ENCODE data around the gene STK36.

STK36 gene, protein sequence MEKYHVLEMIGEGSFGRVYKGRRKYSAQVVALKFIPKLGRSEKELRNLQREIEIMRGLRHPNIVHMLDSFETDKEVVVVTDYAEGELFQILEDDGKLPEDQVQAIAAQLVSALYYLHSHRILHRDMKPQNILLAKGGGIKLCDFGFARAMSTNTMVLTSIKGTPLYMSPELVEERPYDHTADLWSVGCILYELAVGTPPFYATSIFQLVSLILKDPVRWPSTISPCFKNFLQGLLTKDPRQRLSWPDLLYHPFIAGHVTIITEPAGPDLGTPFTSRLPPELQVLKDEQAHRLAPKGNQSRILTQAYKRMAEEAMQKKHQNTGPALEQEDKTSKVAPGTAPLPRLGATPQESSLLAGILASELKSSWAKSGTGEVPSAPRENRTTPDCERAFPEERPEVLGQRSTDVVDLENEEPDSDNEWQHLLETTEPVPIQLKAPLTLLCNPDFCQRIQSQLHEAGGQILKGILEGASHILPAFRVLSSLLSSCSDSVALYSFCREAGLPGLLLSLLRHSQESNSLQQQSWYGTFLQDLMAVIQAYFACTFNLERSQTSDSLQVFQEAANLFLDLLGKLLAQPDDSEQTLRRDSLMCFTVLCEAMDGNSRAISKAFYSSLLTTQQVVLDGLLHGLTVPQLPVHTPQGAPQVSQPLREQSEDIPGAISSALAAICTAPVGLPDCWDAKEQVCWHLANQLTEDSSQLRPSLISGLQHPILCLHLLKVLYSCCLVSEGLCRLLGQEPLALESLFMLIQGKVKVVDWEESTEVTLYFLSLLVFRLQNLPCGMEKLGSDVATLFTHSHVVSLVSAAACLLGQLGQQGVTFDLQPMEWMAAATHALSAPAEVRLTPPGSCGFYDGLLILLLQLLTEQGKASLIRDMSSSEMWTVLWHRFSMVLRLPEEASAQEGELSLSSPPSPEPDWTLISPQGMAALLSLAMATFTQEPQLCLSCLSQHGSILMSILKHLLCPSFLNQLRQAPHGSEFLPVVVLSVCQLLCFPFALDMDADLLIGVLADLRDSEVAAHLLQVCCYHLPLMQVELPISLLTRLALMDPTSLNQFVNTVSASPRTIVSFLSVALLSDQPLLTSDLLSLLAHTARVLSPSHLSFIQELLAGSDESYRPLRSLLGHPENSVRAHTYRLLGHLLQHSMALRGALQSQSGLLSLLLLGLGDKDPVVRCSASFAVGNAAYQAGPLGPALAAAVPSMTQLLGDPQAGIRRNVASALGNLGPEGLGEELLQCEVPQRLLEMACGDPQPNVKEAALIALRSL (N-terminal part only)

DNA sequence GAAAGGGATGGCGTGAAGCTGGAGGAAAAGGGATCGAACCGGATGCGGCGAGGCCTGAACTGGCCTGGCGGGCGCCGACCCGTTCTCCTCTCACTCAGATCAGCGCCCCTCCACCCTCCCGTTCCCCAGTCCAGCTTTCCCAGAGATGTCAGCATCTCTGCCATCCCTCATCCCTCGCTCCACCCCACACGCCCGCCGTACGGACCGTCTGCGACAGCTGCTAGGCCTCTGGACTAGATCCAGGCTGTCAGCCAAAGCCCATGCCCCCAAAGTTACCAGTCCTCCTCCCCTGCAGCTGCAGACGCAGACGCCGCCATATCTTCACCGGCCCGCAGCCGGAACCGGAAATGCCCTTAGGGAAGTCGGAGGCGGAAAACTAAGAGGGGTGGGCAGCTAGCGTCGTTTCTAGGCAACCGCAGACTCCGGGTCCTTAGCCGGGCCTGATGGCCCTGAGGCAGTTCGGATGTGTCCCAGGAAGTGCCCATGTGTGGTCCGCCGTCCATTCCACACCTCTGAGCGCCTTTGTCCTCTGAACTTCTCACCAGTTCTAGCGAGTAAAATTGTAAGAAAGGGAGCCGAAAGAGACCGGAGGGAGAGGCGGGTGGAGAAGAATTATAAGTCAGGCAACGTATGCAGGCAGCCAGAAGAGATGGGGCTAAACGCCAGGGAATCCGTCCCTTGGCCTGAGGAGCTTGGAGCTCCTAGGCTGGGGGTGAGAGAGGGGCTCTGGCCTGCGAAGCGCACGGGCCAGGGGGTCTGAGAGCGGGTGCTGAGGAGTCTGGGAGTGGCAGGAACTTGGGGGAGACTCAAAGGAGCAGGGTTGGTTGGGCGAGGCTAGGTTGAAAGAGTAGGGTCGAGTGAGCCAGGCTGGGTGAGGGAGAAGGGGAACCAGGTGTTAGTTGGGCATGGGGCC is at the start of gene STK36, which contains the start of gene RNF25:
STK36 (plus strand) TSS at position 433 of the 913 bp plus-strand sequence. CDS start 744 bp downstream, outside the sequence.
RNF25 (minus strand) TSS at position 349 of the 913 bp plus-strand sequence; CDS start at position 317, 32 bp downstream.
- peak; percentile 92 for DNase-seq

DNA sequence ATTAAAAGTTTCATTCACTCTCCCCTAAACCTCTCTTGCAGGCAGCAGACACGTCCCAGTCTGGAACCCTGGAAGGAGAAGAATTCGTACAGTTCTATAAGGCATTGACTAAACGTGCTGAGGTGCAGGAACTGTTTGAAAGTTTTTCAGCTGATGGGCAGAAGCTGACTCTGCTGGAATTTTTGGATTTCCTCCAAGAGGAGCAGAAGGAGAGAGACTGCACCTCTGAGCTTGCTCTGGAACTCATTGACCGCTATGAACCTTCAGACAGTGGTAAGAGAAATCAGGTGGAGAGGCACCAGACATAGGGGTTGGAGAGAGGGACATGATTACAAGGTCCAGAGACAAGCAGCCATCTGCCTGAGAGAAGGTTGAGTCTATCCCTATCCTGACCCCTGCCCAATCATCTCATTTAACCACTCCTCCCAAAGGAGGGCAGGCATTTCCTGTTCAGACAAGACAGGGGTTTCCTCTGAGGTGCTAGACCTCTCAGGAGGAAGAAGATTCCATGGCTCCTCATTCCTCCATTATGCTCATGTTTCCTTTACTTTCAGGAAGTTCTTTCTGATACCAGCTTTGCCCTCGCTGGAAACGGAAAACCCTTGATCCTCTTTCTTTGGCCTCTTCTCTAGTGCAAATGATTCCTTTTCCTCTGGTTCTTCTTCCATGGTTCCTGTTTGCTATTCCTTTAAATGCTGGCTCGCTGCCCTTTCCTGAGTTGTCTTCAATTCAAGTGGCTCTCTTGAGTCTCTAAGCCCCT is 49.1 kb upstream of the STK36 start:
- no peak for DNase-seq

DNA sequence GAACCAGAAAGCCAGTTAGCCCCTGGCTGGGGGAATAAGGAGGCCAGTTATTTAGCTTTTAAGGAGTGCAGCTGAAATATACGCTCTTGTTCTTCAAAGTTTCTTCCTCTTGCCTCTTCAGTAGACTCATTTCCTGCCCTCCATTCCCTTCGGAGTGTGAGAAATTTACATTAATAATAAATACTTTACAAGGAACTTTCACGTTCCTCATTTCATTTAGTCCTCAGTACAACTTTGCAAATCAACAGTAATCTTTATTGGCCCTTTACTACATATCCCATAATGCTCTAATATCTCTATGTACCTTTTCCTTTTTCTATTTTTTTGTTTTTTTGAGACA is 48.5 kb upstream of the STK36 start:
- DNase-seq = no peak

DNA sequence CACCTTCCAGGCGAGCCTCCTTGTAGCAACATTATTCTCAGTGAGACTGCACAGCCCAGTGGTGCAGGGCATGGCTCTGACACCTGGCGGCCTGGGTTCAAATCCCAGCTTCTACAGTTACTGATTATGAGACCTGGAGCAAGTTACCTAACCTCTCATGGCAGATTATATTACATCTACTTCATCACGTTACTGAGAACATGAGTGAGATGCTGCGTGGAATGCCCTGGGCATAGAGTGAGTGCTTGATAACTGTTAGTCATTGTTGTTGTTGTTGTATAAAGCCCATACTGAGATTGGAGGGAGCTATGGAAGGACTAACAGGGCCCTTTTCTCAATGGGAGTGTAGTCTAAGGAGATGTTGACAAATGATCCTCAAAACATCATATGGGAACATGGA is 45.5 kb upstream of the STK36 start:
- no peak for DNase-seq

DNA sequence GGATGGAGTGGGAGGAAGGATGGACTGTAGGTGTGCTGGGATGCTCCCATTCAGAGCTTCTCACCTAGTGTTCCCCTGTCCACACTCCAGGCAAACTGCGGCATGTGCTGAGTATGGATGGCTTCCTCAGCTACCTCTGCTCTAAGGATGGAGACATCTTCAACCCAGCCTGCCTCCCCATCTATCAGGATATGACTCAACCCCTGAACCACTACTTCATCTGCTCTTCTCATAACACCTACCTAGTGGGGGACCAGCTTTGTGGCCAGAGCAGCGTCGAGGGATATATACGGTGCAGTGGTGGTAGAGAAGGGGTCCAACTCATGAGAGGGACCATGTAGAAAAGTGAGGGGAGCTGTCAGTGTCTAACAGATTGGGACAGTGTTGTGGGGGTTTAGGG is 43.9 kb upstream of the STK36 start:
- DNase-seq = no peak

DNA sequence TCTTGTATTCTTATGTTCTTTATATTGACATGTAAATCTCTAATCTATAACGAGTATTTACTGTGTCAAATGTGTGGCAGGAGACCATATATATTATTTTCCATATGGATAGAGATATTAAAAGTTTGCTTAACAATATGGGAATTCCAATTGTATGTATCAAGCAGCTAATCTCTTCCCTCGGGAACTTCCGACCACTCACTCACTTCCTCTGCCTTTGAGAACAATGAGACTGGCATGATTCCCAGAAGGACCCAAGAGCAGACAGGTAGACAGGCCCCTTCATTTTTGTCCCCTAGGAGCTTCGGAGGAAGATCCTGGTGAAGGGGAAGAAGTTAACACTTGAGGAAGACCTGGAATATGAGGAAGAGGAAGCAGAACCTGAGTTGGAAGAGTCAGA is 40.0 kb upstream of the STK36 start:
- no peak for DNase-seq

DNA sequence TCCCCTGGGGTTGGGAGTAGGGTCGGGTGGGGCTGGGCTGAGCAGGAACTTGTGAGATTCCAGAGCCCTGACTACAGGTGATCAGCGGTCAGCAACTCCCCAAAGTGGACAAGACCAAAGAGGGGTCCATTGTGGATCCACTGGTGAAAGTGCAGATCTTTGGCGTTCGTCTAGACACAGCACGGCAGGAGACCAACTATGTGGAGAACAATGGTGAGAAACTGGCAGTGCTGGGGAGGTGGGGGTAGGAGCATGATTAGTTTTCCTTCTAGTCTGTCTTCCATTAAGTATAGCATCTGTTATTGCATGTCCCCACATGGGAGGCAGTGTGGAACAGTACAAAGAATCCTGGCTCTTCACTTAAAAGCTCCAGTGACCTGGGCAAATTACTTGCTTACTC is 36.2 kb upstream of the STK36 start:
- no peak for DNase-seq

DNA sequence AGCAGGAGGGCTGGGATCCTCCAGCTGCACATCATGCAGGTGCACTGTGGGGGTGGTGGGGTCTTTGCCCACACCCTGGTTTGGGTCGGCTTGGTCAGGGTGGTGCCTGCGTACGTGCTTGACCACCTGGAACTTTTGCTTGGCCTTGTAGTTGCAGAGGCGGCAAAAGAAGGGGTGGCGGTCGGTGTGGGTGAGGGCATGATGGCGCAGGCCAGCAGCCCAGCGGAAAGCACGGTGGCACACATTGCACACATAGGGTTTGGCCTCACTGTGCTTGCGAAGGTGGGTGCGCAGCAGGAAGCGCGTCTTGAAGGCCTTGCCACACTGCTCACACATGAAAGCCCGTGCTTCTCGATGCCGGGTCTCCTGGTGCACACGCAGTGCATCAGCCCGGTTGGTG is 33.5 kb upstream of the STK36 start:
- no peak for DNase-seq

DNA sequence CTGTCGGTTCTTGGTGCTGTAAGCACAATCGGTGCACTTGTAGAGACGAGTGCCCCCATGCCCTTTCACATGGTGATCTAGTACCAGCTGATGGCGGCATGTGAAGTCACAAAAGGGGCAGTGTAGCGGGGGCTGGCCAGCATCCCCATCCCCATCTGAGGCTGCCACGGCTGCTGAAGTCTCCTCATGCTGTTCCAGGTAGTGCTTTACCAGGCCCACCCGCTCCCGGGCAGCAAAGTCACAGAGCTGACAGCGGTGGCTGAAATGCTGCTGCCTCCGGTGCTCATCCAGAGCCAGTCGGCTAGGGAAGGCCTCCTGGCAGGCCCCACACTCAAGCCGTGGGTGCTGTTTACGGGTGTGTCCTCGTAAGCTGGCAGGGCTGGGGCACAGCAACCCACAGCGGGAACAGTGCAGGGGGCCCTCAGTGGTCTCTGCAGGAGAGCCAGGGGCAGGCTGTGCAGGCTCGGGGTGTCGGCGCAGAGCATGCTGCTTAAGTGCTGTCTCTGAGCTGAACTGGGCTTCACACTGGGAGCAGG is 29.7 kb upstream of the STK36 start:
- DNase-seq = no peak

DNA sequence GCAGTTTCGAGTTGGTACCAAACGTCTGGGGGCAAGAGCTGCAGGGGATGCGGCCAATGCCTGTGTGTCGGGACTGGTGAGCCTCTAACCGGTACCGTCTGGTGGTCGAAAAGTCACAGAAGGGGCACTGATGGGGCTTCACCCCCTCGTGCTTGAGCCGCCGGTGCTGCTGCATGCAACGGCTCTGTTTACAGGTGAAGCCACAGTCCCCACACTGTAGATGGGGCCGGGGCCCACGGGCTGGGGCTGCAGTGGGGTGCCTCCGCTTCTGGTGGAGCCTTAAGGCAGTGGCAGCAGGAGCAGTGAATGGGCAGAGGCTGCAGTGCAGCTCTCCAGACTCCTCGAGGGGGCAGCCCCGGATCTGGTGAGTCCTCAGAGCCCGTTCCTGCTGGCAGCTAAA is 29.1 kb upstream of the STK36 start:
- DNase-seq = no peak

DNA sequence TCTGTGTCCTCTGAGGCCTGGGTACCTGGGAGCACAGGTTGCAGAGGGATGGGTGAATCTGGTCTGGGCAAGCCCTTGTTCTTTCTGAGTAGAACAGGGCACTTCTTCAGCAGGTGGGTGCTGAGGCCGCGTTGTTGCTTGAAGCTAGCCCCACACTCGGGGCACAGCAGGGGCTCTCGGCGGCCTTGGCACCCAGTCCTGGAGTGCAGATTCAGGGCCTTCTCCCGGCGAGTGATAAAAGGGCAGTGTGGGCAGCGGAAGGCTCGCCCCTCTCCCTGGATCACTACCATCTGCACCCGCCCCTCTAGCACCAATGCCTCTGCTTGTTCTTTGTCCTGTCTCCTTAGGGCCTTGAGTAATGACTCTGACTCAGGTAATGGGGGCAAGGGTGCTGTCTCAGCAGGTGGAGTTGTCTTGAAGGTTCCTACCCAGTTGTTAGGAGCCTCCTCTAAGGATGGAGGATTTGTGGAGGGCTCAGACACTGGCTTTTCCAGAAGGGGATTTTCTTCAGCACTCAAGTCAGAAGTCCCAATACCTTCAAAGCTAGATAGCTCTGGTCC is 28.1 kb upstream of the STK36 start:
- DNase-seq = no peak

DNA sequence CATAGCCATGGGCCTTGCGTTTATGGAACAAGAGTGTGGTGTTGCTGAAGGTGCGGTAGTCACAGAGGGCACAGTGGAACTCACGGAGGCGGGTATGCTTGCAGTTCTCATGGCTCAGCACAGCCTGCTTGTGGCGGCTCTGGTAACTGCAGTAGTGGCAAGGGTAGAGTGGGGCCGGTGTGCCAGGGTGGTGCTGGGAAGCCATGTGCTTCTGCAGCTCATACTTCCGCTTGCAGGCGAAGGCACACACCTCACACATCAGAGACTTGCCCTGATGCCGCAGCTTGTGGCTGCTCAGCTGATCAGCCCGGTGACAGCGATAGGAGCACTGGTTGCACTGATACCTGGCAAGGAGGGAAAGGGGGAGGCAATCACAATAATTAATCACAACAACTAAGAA is 27.2 kb upstream of the STK36 start:
- no peak for DNase-seq

DNA sequence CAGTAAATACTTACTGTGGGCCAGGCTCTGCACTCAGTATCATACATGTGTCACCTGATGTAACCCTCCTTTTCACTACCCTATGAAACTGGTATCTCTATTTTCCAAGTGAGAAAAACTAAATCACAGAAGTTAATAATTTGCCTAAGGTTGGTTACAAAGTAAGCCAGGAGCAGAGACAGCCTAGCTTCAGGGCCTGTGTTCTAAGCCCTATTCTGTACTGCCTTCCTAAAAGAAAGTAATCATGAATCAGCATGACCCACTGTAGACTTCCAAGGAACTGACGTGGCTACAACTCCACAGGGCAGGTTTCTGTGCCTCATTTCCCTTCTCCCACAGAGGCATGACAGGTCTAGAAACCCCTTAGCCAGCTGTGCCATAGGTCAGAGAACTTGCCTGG is 26.8 kb upstream of the STK36 start:
- no peak for DNase-seq

DNA sequence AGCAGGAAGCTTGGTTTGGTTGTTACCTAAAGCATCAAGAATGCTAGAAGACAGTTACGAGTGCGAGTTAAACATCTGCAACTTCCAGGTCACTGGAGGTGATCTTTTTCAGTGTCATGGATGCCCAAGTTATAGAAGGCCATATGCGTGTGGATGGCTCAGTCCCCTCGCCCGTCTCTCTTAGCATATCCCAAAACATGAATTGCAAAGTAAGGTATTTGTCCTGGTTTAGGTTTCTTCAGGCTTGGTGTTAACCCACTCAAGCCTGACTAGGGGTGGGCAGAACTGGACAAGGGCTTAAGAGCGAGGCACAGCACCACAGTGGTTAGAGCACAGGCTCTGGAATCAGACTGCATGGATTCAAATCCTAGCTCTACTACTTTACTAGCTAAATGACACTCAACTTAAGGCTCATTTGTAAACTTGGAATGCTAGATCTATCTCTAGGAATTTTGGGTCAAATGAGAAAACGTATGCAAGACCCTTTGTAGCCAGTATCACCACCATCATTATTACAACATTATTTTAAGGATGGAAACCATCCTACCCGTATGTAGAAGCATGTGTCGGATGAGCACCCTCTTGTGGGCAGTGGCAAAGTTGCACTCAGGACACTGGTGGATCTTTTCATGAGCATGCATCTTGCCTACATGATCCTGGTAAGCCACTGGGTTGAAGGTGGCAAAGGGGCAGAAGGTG is 23.6 kb upstream of the STK36 start:
- DNase-seq = peak; percentile 71

DNA sequence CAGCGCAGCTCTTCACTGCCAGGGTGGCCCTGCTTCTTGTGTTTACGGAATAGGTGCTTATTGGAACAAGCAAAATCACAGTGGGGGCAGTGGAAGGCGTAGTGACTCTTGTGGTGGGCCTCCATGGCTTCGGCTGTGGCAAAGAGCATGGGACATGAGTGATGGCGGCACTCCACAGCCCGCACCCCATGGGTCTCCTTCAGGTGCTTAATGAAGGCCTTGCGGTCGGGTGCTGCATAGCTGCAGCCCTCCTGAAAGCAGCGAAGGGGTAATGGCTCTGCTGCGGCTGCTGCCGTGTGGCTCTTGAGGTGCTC is 23.1 kb upstream of the STK36 start:
- DNase-seq = no peak

DNA sequence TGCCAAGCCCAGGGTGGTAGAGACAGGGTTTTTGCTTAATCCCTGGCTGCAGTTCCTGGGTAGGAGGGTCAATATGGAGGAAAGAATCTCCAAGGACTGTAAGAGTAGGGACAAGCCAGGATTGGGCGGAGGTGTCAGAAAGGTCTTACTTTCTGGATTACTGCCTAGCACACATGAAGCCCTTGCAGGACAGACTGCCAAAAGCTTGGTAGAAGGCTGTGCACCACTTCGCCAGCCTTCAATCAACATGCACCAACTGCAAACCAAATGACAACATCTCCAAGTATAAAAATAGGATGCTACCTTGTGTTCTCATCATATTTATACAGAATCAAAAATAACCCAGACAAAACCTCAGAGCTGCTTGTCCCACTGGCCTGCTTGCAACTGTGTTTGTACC is 16.1 kb upstream of the STK36 start:
- no peak for DNase-seq

DNA sequence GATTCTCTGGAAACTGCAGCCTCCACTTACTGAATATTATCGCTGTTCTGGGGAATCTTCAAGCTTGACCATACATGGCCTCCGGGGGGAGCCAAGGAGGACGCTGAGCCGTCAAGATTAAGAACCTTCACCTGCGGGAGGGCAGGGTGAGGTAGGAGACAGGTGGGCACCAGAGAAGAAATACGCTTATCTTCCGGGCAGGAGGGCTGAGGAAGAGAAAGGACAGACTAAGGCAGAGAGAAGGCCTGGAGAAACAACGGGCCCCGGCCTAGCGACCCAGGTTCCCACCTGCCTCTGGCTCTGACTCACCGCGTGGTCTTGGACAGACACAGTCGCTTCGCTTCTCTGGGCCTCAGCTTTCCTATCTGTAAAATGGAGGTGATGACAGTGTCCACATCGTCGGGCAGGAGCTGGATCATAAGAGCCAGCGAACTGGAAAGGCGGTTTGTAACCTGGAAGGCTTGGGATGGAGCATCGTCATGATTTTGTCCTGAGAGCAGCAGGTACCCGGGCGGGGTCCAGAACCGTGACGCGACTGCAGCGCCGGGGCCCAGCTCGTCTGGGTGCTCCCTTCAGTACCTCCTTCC is 13.1 kb upstream of the STK36 start:
- DNase-seq = peak; percentile 79

DNA sequence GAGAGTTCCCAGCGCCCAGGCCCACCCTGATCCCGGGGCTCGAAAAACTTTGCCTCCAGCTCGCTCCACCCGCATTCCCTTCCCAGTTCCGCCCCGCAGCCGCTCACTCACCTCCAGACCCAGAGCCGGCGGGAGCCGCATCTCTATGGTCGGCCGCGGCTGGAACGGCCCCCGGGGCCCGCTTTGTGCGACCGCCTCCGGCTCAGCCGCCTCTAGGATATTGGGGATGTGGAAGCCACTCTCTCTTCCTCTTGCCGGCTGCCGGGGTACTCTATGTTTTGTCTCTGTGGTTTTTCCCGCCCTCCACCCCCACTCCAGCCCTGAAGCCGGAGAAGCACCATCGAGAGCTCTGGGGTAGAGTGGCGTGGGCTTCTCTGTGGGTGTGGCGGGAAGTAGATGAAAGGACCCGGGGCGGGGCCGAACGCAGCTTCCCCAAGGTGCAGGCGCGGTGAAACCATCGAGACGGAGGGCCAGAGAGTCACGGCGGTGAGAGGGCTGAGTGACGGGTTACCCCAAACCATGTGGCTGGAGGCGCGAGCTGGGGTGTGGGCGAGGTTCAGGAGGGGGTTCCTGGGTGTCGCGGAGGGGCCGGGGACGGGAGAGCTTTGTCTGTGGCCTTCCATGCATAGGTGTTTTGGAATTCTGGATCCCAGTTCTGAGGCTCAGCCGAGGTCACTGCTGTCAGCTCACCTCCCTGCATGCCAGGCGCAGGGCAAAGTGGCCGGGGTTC is 12.5 kb upstream of the STK36 start, which contains the start of the genes BCS1L and ZNF142:
BCS1L (plus strand) TSS at position 426 of the 730 bp plus-strand sequence. CDS start 1,305 bp downstream, outside the sequence.
ZNF142 (minus strand) TSS at position 366 of the 730 bp plus-strand sequence. CDS start 3,194 bp downstream, outside the sequence.
- DNase-seq = peak; percentile 92

DNA sequence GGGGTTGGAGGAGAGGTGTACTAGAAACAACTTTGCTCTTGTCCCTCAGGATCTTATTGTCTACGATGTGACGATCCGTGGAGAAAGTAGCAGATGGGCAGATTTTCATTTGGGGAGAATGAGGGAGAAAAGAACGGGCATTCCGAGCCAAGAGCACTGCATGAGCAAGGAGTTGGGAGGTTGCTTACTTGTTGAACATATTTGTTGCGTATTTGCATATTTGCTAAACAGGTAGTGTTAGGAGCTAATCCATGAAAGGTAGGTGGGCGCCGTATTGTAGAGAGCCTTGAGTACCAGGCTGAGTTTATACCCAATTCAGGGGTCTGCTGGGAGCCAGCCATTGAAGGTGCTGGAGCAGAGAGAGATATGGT is 11.9 kb upstream of the STK36 start:
- DNase-seq = no peak
